GM18511 (cell line): Measurements from ENCODE around the gene MIF.
A peak's percentile ranks its signal among the peaks of the same experiment; 100 is the strongest.
"Not testable (repeated sequence)": the region's sequence is repeated elsewhere in the genome, so short reads cannot be mapped to it uniquely, and the experiment has no call there.

ENCODE experiments used
- ATAC-seq: cut with Tn5 transposase; IDR thresholded peaks from one replicate; pipeline ENCODE4 v1.9.1; 2021; ENCODE audit warnings: mild to moderate bottlenecking, moderate library complexity; ENCODE audit not compliant: unreplicated experiment

The MIF gene

DNA sequence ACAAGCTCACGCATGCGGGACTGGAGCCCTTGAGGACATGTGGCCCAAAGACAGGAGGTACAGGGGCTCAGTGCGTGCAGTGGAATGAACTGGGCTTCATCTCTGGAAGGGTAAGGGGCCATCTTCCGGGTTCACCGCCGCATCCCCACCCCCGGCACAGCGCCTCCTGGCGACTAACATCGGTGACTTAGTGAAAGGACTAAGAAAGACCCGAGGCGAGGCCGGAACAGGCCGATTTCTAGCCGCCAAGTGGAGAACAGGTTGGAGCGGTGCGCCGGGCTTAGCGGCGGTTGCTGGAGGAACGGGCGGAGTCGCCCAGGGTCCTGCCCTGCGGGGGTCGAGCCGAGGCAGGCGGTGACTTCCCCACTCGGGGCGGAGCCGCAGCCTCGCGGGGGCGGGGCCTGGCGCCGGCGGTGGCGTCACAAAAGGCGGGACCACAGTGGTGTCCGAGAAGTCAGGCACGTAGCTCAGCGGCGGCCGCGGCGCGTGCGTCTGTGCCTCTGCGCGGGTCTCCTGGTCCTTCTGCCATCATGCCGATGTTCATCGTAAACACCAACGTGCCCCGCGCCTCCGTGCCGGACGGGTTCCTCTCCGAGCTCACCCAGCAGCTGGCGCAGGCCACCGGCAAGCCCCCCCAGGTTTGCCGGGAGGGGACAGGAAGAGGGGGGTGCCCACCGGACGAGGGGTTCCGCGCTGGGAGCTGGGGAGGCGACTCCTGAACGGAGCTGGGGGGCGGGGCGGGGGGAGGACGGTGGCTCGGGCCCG lies at the start of gene MIF:
TSS of gene MIF (plus strand) at position 439 of the 765 bp plus-strand sequence. CDS start at position 531, 92 bp downstream.
- ATAC-seq, result peak; percentile 81

DNA sequence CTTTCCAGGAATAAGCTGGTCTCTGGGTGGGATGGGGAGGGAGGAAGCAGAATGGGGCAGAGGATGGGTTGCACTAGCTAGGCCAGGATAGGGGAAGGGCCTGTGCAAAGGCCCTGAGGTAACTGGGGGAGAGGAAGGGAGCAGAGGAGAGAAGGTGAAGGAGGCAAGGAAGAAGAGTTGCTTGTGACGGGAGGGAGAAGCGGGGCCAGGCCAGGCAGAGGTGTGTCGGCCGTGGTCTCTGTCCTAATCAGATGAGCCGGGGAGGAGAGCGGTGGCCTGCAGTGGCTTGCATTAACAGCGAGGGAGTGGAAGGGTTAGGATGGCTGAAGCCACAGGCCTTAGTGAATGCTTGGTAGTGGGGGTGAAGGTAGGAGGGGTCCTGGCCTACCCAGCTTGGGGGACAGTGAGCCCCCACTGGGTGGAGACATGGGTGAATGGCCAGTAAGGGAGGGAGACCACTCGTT lies 49.4 kb upstream of the MIF start:
- no peak for ATAC-seq

DNA sequence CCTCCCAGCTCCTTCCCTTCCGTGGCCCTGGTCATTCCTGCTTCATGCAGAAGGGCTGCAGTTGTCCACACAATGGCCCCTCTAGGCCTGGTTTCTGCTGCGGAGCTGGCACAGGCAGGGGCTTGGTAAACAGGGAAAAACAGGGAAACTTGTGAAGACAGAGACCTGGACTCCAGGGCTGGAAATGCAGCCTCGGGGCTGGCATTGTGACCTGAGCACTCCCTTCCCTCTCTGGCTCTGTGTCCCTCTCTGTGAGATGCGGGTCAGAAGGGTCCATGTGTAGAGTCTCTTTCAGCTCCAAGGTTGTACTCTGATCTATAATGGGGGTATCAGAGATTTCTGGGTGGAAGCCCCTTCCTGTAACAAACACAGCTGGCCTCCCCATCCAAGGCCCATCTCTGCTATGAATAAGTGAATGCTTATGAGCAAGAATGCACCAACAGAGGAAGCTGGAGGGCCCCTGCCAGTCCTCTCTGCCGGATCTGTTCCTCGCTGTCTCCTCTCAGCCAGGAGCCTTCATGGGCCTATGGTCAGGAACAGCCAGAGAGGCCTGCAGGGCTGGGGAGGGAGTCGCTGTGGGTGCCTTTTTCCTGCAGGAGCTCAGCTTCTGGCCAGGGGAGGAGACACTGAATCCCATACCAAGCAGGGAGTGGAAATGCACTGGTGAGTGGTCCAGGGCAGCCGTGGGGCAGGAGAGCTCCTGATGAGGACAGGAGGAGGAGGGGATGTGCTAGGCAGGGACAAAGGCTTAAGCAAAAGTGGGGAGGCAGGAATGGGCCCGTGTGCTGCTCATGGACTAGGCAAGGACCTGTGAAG lies 48.7 kb upstream of the MIF start:
- no peak for ATAC-seq

DNA sequence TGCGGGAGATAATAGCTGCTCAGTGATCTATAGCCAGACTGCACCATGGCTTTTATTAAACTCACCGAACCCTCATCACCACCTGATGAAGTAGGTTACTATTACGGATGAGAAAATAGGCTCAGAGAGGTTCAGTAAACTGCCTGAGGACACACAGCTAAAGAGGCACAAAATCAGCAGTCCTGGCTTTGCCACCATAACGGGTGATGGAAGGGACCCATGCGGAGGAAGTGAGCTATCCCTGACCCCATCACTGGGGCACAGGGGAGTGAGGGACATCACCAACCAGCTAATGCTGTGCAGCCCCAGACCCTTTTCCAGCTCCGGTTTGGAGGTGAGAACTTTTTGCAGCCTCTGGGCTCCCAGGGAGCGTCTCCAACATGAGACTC lies 48.1 kb upstream of the MIF start:
- ATAC-seq, result no peak

DNA sequence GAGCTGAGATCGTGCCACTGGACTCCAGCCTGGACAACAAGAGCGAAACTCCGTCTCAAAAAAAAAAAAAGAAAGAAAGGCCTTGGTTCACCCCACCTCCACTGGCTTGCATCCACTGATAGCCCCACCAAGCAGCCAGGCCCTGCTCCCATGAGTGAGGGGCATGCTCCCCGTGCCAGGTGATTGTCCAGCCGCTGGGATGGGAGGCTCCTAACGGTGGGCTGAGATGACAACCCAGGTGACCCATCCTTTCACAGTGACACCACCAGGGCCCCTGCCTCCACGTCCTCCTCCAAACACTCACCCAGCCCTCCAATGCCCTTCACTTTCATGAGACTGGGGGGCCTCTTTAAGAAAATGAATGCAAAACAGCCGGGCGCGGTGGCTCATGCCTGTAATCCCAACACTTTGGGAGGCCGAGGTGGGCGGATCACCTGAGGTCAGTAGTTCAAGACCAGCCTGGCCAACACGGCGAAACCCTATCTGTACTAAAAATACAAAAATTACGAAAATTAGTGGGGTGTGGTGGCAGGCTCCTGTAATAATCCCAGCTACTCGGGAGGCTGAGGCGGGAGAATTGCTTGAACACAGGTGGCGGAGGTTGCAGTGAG lies 46.8 kb upstream of the MIF start:
- no peak for ATAC-seq

DNA sequence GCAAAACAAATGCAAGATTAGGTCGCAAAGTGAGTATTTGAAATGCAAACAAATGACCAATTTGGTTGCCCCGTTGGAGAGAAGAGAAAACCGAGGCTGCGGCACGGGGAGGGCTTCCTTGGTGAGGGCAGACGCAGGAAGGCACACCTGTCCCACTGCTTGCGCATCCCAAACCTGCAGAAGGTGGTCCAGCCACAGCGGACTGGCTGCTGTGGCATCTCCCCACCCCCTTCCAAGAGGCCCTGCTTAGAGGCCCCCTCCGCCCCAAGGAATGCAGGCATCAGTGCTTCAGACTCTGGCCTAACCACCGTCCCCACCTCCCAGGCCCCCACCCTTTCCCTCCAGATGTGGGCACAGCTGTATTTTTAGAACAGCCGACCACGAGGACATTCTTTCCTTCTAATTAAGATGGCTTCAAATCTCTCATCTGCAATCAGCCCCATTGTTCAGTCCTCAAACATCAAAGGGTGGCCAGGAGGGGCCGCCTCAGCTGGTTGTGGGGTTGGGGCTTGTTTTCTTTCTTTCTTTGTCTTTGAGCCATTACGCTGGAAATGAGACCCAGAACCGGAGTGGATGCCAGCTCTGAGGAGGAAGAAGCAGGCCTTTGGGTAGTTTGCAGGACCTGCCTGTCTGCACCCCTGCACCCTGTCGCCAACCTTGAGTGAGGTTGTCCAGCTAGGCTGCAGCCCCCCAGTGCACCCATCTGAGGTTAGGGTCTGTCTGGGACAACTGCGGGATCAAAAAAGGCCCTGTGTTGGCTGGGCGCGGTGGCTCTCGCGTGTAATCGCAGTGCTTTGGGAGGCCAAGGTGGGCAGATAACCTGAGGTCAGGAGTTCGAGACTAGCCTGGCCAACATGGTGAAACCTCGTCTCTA lies 46.0 kb upstream of the MIF start:
- no peak for ATAC-seq

DNA sequence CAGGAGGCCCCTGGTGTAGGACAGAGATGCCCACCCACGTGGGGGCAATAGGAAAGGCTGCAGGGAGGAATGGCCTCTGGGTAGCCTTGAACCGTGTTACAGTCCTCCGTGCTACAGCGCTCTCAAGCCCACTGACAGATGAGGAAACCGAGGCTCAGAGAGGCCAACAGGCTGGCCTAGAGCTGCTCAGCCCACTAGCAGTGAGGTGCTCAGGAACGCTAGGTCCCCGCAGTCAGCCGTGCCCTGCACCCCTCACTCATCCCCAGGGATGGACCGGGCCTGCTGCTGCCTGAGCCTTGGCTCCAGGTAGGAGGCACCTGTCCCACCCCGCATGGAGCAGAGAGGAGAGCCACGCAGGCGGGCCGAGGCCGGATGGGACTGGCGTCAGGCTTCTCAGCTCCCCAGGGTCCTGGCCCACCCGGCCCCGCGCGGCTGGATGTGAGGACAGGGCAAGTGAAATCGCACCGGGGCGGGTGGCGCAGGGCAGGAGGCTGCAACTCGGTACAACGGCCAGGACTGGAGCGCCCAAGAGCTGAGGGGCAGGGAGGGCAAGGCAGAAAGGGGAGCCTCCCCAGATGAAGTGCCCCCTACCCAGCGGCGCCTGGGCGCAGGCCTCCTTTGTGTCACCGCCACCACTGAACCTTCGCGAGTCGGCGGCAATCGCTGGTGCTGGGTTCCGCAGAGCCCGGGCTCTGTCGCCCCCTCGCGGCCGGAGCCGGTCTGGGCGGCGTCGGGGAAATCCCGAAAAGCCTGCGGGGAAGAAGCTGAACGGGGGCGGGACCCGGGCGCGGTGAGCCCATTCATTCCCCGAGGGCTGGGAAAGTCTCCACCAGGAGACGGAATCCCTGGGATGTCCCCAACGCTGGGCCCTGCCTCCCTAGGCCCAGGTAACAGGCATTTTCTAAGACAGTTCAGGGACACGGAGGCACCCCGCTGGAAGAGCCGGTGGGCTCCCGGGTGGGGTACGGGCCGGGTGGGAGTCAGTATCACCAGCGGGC lies 44.9 kb upstream of the MIF start:
- no peak for ATAC-seq

DNA sequence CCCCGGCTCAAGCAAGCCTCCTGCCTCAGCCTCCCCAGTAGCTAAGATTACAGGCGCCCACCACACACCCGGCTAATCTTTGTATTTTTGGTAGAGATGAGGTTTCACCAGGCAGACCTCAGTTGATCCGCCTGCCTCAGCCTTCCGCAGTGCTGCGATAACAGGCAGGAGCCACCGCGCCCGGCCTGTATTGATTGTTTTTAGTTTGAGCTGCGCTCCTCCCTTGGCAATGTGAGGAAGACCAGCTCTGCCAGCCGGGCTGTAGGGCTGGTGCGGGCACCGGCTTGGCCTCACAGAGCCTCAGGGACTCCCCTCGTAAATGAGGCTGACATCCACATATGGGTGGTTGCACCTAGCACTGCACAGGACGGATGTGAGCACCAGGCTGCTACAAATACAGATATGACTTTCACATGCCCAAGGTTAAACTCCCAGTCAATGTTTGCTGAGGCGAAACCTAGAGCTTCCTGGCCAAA lies 44.0 kb upstream of the MIF start:
- peak; percentile 68 for ATAC-seq

DNA sequence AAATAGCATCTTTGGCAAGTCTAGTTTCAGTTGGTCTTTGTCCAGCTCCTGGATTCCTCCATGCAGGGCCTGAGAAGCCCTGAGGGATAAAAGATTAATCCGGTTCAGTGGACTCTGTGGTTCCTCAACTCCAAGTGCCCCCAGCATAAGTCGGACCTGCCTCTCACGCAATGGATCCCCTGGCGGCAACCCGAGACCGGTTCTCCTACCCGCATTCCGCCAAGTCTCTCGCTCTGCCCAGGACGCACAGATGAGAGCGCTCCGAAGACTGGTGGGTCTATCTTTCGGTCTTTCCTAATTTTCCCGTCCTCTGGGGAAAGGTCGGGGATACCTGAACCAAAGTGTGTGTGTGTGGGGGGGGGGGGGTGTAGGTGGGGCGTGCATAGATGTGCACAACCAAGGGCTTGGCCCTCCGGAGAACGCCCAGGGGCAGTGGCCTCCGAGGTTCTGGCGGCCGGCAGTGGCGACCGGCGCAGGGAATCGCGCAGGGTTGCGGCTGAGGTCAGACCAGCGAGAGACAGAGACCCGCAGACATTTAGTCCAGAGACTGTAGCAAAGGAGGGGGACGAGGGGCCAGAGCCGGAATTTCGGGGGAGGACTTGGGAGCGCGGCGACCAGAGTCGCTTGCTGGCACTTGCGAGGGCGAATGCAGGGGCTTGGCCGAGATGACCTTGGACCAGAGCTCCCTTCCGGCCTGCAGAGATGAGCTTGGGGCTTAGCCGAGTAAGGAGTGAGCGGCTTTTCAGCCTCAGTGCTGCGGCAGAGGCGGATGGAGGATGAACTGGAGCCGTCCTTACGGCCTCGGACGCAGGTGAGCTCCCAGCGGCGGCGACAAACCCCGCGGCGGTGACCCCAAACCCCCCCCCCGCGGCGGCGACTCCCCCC lies 37.2 kb upstream of the MIF start:
- ATAC-seq, result peak; percentile 51

DNA sequence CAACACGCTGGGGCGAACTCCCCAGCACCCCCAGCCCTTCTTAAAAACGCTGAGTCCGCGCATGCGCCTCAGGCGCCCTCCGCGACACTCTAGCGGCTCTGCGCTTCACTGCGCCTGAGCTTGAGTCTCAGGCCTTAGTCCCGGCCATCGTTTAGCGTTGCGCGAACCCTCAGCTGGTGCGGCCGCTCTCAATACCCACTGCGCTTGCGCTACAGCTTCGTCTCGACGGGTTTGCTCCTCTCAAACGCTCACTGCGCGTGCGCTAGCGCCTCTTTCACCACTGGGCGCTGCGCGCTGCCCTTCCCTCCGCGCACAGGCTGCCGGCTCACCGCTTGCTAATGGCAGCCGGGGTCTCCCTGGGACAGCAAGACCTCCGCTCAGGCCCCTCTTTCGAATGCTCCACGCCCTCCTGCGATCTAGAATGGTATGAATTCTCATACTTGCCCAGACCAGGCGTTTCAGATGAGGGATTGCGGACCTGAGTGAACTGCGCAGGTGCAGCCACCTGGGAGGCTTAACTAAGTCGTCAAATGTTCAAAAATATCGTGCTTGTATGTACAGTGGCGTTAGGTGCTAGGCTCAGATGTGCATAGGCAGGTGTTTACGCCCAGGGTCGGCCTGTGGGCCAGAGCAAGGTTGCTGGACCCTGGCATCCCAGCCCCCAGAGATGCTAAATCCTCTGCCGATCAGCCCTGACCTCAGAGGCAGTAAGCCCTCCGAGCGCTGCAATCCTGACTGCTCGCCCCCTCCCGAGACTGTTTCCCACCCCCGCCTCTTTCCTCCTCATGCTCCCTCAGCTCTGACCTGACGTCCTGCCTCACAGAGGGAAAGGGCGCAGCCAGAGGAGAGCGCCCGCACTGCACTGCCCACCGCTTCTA lies 36.3 kb upstream of the MIF start, which contains the start of gene SLC2A11:
TSS of gene SLC2A11 (plus strand) at position 270 of the 878 bp plus-strand sequence. CDS start at position 395, 125 bp downstream.
- peak; percentile 91 for ATAC-seq

DNA sequence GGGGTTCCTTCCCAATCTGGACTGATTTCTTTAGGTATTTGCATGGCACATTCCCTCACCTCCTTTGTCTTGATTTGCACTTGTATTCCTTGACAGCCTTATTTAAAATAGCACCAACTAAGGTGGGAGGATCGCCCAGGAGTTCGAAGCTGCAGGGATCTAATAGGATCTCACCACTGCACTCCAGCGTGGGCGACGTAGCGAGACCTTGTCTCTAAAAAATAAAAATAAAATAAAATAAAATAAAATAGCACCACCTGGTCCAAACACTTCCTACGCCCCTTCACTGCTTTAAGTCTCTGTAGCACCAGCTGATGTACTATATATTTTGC lies 35.7 kb upstream of the MIF start:
- ATAC-seq, result no peak

DNA sequence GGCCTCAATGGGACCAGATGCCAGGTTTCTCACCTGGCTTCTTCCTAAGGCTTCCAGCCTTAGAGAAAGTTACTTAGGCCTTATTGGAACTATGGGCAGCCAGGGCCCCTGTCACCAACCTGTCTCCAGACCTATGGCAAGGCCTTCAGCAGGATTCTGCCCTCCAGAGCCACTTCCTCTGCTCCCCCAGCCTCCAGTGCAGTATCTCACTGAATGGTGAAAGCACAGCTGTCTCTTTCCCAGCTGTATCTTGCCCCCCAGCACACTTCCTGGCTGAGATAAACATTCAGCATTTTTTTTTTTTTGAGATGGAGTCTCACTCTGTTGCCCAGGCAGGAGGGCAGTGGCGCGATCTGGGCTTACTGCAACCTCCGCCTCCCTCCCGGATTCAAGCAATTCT lies 35.0 kb upstream of the MIF start:
- no peak for ATAC-seq

DNA sequence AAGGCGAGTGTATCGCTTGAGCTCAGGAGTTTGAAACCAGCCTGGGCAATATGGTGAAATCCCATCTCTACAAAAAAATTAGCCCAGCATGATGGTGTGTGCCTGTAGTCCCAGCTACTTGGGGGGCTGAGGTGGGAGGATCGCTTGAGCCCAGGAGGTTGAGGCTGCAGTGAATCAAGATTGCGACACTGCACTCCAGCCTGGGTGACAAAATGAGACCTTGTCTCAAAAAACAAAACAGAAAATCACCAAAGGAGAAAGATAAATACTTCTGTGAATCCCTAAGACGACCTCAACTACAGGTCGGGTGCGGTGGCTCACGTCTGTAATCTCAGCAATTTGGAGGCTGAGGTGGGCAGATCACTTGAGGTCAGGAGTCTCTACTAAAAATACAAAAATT lies 34.0 kb upstream of the MIF start:
- not testable (repeated sequence) for ATAC-seq

DNA sequence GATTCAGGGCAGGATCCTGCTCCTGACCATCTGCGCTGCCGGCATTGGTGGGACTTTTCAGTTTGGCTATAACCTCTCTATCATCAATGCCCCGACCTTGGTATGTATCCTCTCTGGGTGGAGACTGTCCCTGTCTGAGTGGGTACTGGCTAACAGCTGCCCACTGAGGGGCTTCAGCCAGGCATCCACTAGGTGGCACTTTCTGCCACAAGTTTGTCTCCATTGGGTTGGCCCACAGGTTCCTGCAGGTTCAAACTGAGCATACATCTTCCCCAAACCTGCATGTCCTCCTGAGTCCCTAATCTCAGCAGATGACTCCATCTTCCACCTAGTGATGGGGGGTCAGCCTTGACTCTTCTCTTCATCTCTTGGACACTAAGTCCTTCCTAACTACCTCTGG lies 32.1 kb upstream of the MIF start:
- no peak for ATAC-seq

DNA sequence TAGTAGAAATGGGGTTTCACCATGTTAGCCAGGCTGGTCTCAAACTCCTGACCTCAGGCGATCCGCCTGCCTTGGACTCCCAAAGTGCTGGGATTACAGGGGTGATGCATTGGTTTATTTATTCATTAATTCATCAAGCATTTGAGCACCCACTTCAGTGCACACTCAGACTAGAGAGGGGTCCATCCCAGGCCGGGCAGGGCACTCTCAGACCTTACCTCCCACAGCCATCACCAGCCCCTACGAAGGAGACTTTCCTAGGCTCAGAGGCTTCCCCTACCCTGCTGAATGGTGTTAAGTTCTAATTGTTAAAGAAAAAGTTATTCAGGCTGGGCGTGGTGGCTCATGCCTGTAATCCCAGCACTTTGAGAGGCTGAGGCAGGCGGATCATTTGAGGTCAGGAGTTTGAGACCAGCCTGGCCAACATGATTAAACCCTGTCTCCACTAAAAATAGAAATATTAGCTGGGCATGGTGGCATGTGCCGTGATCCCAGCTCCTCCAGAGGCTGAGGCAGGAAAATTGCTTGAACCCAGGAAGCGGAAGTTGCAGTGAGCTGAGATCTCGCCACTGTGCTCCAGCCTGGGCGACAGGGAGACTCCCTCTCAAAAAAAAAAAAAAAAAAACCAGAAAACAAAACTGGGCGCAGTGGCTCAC lies 29.6 kb upstream of the MIF start:
- ATAC-seq, result not testable (repeated sequence)

DNA sequence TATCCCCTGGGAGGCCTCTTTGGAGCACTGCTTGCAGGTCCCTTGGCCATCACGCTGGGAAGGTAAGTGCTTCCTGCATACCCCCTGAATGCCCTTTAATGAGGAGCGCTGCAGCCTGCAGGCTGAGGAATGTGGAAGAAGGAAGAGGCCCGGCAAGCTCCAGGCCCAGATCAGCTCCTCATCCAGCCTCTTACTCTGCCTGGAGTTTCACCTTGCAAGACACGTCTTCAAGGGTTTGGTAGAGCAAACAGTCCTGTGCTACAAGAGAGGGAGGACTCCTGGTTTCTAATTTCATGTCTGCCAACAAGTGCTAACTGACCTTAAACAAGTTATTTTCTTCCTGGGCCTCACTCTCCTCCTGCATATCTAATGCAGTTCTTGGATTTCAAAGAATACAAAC lies 25.6 kb upstream of the MIF start:
- ATAC-seq, result no peak

DNA sequence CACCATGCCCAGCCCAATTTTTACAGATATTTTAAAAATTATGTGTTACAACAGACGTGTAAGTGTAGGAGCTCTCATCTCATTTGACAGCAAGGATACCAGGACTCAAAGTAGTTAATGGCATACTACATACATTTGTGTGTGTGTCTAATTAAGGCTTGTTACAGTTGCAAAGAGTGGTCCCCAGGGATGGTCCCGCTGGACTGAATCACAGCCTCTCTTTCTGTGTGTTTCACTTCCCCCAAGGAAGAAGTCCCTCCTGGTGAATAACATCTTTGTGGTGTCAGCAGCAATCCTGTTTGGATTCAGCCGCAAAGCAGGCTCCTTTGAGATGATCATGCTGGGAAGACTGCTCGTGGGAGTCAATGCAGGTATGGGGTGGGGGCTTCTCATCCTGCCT lies 19.3 kb upstream of the MIF start:
- ATAC-seq, result no peak
